ENCODE measurements around the gene RAB40C.

- TF ChIP-seq RORB (CRISPR knock-in tag; IDR thresholded peaks at IDR 0.05) (no peak), AFF4 (CRISPR knock-in tag; IDR thresholded peaks at IDR 0.05; ENCODE audit: borderline replicate concordance) (no peak), CTCF (IDR thresholded peaks at IDR 0.05) (no peak), IRF1 (CRISPR knock-in tag; IDR thresholded peaks at IDR 0.05) (no peak), TEAD4 (CRISPR knock-in tag; IDR thresholded peaks at IDR 0.05) (no peak), MAX (CRISPR knock-in tag; IDR thresholded peaks at IDR 0.05) (no peak), TCF7 (CRISPR knock-in tag; IDR thresholded peaks at IDR 0.05; ENCODE audit: low read depth) (no peak), SP1 (CRISPR knock-in tag; conservative IDR thresholded peaks at IDR 0.05) (no peak), NFE2L1 (CRISPR knock-in tag; IDR thresholded peaks at IDR 0.05) (no peak), ATF2 (CRISPR knock-in tag; IDR thresholded peaks at IDR 0.05; ENCODE audit: borderline replicate concordance, low read depth) (no peak), ZNF232 (CRISPR knock-in tag; IDR thresholded peaks at IDR 0.05) (no peak), SOX15 (CRISPR knock-in tag; IDR thresholded peaks at IDR 0.05) (no peak), ESRRA (CRISPR knock-in tag; IDR thresholded peaks at IDR 0.05; ENCODE audit: borderline replicate concordance) (no peak)
Observed at GRCh38 chr16:574021-574760, 15.7 kb upstream of the RAB40C start.

Measured in WTC11 (cell line).